ENCODE measurements around the gene EPHA7. TPM values are rescaled to one million over a fixed set of nuclear protein-coding genes. Genes with fewer than 3 reads are reported as not detected.
A peak's percentile ranks its signal among the peaks of the same experiment; 100 is the strongest.

EPHA7 gene
- total RNA-seq, 2 experiments from 2014 or later: not detected

- no TSS peak for BruUV-seq (replicated peaks)
- H3K36me3 ChIP-seq (ENCODE audit: insufficient read depth, low read length): no peaks in the 10 kb centered on the region
- CTCF ChIA-PET (ENCODE audit: unreplicated experiment): no interaction called here
These were observed 183.6 kb downstream of the EPHA7 start for GRCh38 chr6:93235775-93236174.

GRCh38 chr6:93226822-93227221 lies 192.5 kb downstream of the EPHA7 start:
- H3K4me2 ChIP-seq (ENCODE audit: low read length): no peak overlapping the region
- BruUV-seq (replicated peaks): no TSS peak
- no peak overlapping the region for H3K27ac ChIP-seq (ENCODE audit: low read depth, low read length, poor library complexity, severe bottlenecking)
- H3K9me2 ChIP-seq (ENCODE audit: insufficient read depth, low read length): no peaks in the 10 kb centered on the region
- POLR2A ChIA-PET: no interaction called here
- no peaks in the 10 kb centered on the region for H3K4me1 ChIP-seq (ENCODE audit: insufficient read depth, low read length, poor library complexity, severe bottlenecking)
- H3K79me2 ChIP-seq (ENCODE audit: insufficient read depth, low read depth, low read length): no peaks in the 10 kb centered on the region
- H4K20me1 ChIP-seq (ENCODE audit: insufficient read depth, low read length): no peaks in the 10 kb centered on the region
- TF ChIP-seq CTCF (conservative IDR thresholded peaks at IDR 0.05; ENCODE audit: low read length) (no peak), EZH2phosphoT487 (IDR thresholded peaks at IDR 0.05; ENCODE audit: borderline replicate concordance, low read depth, low read length) (no peak)
- intact Hi-C loops (cut with micrococcal nuclease; ENCODE audit: unreplicated experiment): no loop called here
- H3K9me3 ChIP-seq (ENCODE audit: low read length): no peaks in the 10 kb centered on the region
- no peak overlapping the region for H2AFZ ChIP-seq (ENCODE audit: low read length)
- CTCF ChIA-PET (ENCODE audit: unreplicated experiment): no interaction called here
- no peaks in the 10 kb centered on the region for H3K36me3 ChIP-seq (ENCODE audit: insufficient read depth, low read length)
- no peak overlapping the region for H3K4me3 ChIP-seq (ENCODE audit: low read depth, low read length, poor library complexity, severe bottlenecking)
- DNase-seq (ENCODE audit: low spot score): no peak

More at GRCh38 chr6:93235775-93236174, 183.6 kb downstream of the EPHA7 start:
- Histone ChIP-seq H3K4me3 (ENCODE audit: low read depth, low read length, poor library complexity, severe bottlenecking) (no peak overlapping the region), H3K27ac (ENCODE audit: low read depth, low read length, poor library complexity, severe bottlenecking) (no peak overlapping the region), H2AFZ (ENCODE audit: low read length) (no peak overlapping the region), H3K9me3 (ENCODE audit: low read length) (no peaks in the 10 kb centered on the region), H3K4me2 (ENCODE audit: low read length) (no peak overlapping the region), H3K9me2 (ENCODE audit: insufficient read depth, low read length) (no peaks in the 10 kb centered on the region), H4K20me1 (ENCODE audit: insufficient read depth, low read length) (no peaks in the 10 kb centered on the region), H3K79me2 (ENCODE audit: insufficient read depth, low read depth, low read length) (no peaks in the 10 kb centered on the region), H3K4me1 (ENCODE audit: insufficient read depth, low read length, poor library complexity, severe bottlenecking) (no peaks in the 10 kb centered on the region)
- intact Hi-C loops (cut with micrococcal nuclease; ENCODE audit: unreplicated experiment): no loop called here
- POLR2A ChIA-PET: no interaction called here
- TF ChIP-seq EZH2phosphoT487 (IDR thresholded peaks at IDR 0.05; ENCODE audit: borderline replicate concordance, low read depth, low read length): no peak
- no peak for TF ChIP-seq CTCF (conservative IDR thresholded peaks at IDR 0.05; ENCODE audit: low read length)
- no peak for DNase-seq (ENCODE audit: low spot score)

- DNase-seq (ENCODE audit: low spot score): peak; percentile 4
- Histone ChIP-seq H3K9me2 (ENCODE audit: insufficient read depth, low read length) (no peaks in the 10 kb centered on the region), H2AFZ (ENCODE audit: low read length) (no peak overlapping the region), H3K4me3 (ENCODE audit: low read depth, low read length, poor library complexity, severe bottlenecking) (no peak overlapping the region), H3K4me1 (ENCODE audit: insufficient read depth, low read length, poor library complexity, severe bottlenecking) (no peaks in the 10 kb centered on the region), H3K79me2 (ENCODE audit: insufficient read depth, low read depth, low read length) (no peaks in the 10 kb centered on the region), H3K36me3 (ENCODE audit: insufficient read depth, low read length) (no peaks in the 10 kb centered on the region), H3K27ac (ENCODE audit: low read depth, low read length, poor library complexity, severe bottlenecking) (no peak overlapping the region), H3K9me3 (ENCODE audit: low read length) (no peaks in the 10 kb centered on the region), H4K20me1 (ENCODE audit: insufficient read depth, low read length) (no peaks in the 10 kb centered on the region), H3K4me2 (ENCODE audit: low read length) (no peak overlapping the region)
- TF ChIP-seq CTCF (conservative IDR thresholded peaks at IDR 0.05; ENCODE audit: low read length): no peak
- no peak for TF ChIP-seq EZH2phosphoT487 (IDR thresholded peaks at IDR 0.05; ENCODE audit: borderline replicate concordance, low read depth, low read length)
- ChIA-PET CTCF (ENCODE audit: unreplicated experiment) (no interaction called here), POLR2A (no interaction called here)
- intact Hi-C loops (cut with micrococcal nuclease; ENCODE audit: unreplicated experiment): no loop called here
- BruUV-seq (replicated peaks): no TSS peak
These were observed 197.1 kb downstream of the EPHA7 start for GRCh38 chr6:93222071-93222851.

Measured in OCI-LY7 (cell line).